BJ (cell line): ENCODE data around the gene F13A1. TPM values are rescaled to one million over a fixed set of nuclear protein-coding genes. Genes with fewer than 3 reads are reported as not detected.

Experiments
- CTCF ChIA-PET: fragments of 350-600 bp; formaldehyde crosslinking; extraction: SDS; loops from one replicate; lab custom pipeline; 2021; ENCODE audit warnings: antibody characterized with exemption, inconsistent platforms; lab: Yijun Ruan, JAX
- POLR2A ChIA-PET: fragments of 300-600 bp; sonication (Branson Sonifier 250); formaldehyde crosslinking; extraction: SDS; loops from one replicate; lab custom pipeline; 2021; ENCODE audit warnings: antibody characterized with exemption; lab: Charles Lee
- DNase-seq: peaks from one replicate; pipeline ENCODE4 v3.0.0-alpha.2; 2011; ENCODE audit warnings: low read depth
- H3K27me3 ChIP-seq: 2 replicates; pipeline ENCODE4 v1.6.0; 2011; ENCODE audit warnings: low read length; ENCODE audit not compliant: control insufficient read depth, insufficient read depth
- H3K36me3 ChIP-seq: 2 replicates; pipeline ENCODE4 v1.5.1; 2011; ENCODE audit warnings: low read length; ENCODE audit not compliant: control insufficient read depth, insufficient read depth
- H3K4me3 ChIP-seq: 2 replicates; pipeline ENCODE4 v1.5.1; 2011; ENCODE audit warnings: low read depth, mild to moderate bottlenecking, control low read depth, low read length
- polyA plus RNA-seq: library from polyadenylated mRNA; depleted of rRNA; stranded (reverse); fragments of >200 nt; gene quantifications from 2 replicates; pipeline ENCODE4 v1.2.3, GENCODE V29; 2011
- TF ChIP-seq, protein P1 (sequence below): IDR thresholded peaks from 2 replicates; pipeline ENCODE4 v1.5.1; 2011; ENCODE audit warnings: low read depth, mild to moderate bottlenecking, control low read depth, inconsistent platforms, low read length, moderate library complexity; ENCODE audit not compliant: insufficient read depth

F13A1 gene
- polyA plus RNA-seq, 1 experiment, result not detected

GRCh38 chr6:6331946-6332601 lies 11.6 kb upstream of the F13A1 start:
- TF ChIP-seq, protein P1, sequence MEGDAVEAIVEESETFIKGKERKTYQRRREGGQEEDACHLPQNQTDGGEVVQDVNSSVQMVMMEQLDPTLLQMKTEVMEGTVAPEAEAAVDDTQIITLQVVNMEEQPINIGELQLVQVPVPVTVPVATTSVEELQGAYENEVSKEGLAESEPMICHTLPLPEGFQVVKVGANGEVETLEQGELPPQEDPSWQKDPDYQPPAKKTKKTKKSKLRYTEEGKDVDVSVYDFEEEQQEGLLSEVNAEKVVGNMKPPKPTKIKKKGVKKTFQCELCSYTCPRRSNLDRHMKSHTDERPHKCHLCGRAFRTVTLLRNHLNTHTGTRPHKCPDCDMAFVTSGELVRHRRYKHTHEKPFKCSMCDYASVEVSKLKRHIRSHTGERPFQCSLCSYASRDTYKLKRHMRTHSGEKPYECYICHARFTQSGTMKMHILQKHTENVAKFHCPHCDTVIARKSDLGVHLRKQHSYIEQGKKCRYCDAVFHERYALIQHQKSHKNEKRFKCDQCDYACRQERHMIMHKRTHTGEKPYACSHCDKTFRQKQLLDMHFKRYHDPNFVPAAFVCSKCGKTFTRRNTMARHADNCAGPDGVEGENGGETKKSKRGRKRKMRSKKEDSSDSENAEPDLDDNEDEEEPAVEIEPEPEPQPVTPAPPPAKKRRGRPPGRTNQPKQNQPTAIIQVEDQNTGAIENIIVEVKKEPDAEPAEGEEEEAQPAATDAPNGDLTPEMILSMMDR, result no peak
- H3K4me3 ChIP-seq, result no peak overlapping the region
- H3K36me3 ChIP-seq, result no peaks in the 10 kb centered on the region
- CTCF ChIA-PET, result no interaction called here
- H3K27me3 ChIP-seq, result no peaks in the 10 kb centered on the region
- POLR2A ChIA-PET, result no interaction called here
- DNase-seq, result no peak

DNA sequence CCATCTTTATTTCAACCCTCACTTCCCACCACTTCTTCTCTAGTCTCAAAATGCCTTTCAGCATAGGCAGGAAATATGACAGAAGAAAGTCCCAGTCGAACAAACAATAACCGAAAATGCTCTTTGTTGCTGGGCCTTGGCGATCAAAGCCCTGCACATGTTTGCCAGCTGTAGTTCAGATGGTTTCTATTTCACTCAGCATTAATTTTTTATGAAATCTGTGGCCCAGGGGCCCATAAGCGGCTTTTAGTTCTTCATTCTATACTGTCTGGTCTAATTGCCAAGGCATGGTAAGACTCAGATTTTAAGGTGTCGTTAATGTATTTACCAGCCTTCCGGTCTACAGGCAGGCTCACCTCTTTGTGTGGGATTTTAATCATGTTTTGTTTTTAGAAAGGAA lies 10.9 kb upstream of the F13A1 start:
- Histone ChIP-seq H3K4me3 (no peak overlapping the region), H3K27me3 (no peaks in the 10 kb centered on the region), H3K36me3 (no peaks in the 10 kb centered on the region)
- TF ChIP-seq, protein P1, result no peak
- CTCF ChIA-PET, result no interaction called here
- no peak for DNase-seq
- POLR2A ChIA-PET, result no interaction called here

DNA sequence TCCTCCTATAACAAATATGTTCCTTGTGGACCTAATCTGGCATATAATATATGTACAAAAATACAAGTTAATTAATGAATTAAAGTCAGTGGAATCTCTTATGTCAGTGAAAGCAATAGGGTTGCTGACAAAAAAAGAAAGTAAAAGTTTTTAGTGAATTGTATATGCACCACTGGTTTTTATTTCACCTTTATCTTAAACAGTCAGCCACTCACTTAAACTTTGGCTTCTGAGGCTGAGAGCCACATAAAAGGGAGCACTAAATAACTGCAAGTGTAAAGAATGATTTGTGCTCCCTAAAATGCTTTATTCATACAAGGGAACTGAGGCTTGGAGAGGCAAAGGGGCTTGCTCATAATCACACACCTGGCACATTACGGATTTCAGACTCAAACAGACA lies 9.9 kb upstream of the F13A1 start:
- ChIA-PET POLR2A (no interaction called here), CTCF (no interaction called here)
- no peak for DNase-seq
- Histone ChIP-seq H3K36me3 (no peaks in the 10 kb centered on the region), H3K4me3 (no peak overlapping the region), H3K27me3 (no peaks in the 10 kb centered on the region)
- TF ChIP-seq, protein P1, result no peak

GRCh38 chr6:6328451-6328850 lies 8.0 kb upstream of the F13A1 start:
- Histone ChIP-seq H3K4me3 (no peak overlapping the region), H3K36me3 (no peaks in the 10 kb centered on the region), H3K27me3 (no peaks in the 10 kb centered on the region)
- TF ChIP-seq, protein P1, result no peak
- ChIA-PET POLR2A (no interaction called here), CTCF (no interaction called here)
- DNase-seq, result no peak

- Histone ChIP-seq H3K4me3 (no peak overlapping the region), H3K27me3 (no peaks in the 10 kb centered on the region), H3K36me3 (no peaks in the 10 kb centered on the region)
- TF ChIP-seq, protein P1, result no peak
- ChIA-PET CTCF (no interaction called here), POLR2A (no interaction called here)
- no peak for DNase-seq
Observed at GRCh38 chr6:6323352-6323751, 2.9 kb upstream of the F13A1 start.
